ENCODE measurements around the gene ARR3. TPM values are rescaled to one million over a fixed set of nuclear protein-coding genes. Genes with fewer than 3 reads are reported as not detected.

The ARR3 gene
- polyA plus RNA-seq, 1 donor from 2014 or later, result not detected

DNA sequence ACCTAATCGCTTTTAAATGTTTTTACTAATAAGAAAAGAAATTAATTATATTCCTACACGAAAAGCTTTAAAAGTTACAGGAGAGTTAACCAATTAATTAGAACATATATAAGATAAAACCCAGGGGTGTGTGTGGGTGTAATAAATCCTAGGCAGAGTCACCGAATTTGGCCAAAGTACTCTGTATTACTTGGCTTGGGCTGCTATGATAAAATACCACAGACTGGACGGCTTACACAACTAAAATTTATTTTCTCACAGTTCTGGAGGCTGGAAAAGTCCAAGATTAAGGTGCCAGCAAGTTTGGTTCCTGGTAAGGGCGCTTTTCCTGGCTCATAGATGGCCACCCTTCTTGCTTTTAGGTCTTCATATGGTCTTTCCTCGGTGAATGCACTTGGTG, 23.3 kb upstream of the ARR3 start:
- Histone ChIP-seq H3K27ac (ENCODE audit: low read length) (no peak overlapping the region), H3F3A (ENCODE audit: insufficient read depth, low read length, poor library complexity, severe bottlenecking) (no peaks in the 10 kb centered on the region), H3K9me2 (ENCODE audit: insufficient read depth, low read length) (no peaks in the 10 kb centered on the region), H3K9ac (ENCODE audit: low read length) (no peak overlapping the region), H4K20me1 (ENCODE audit: insufficient read depth) (no peaks in the 10 kb centered on the region), H3K4me2 (ENCODE audit: low read length) (no peak overlapping the region), H3K9me3 (ENCODE audit: low read length) (no peaks in the 10 kb centered on the region), H2AFZ (ENCODE audit: low read depth, low read length) (no peak overlapping the region), H3K36me3 (ENCODE audit: insufficient read depth, low read length) (no peaks in the 10 kb centered on the region), H3K4me3 (ENCODE audit: low read length) (no peak overlapping the region), H3K79me2 (replicated peaks; ENCODE audit: insufficient read depth, low read length) (no peaks in the 10 kb centered on the region), H3K27me3 (ENCODE audit: insufficient read depth, low read depth, low read length) (no peaks in the 10 kb centered on the region)
- TF ChIP-seq REST (IDR thresholded peaks at IDR 0.05; ENCODE audit: borderline replicate concordance) (no peak), POLR2AphosphoS5 (IDR thresholded peaks at IDR 0.05) (no peak), EZH2 (IDR thresholded peaks at IDR 0.05; ENCODE audit: borderline replicate concordance, insufficient read depth, low read length, poor library complexity, severe bottlenecking) (no peak), SMC3 (conservative IDR thresholded peaks at IDR 0.05; ENCODE audit: poor library complexity) (no peak), RAD21 (conservative IDR thresholded peaks at IDR 0.05) (no peak), TAF1 (IDR thresholded peaks at IDR 0.05; ENCODE audit: low read depth) (no peak), MXI1 (conservative IDR thresholded peaks at IDR 0.05; ENCODE audit: poor library complexity, severe bottlenecking) (no peak), EP300 (conservative IDR thresholded peaks at IDR 0.05; ENCODE audit: poor library complexity, severe bottlenecking) (no peak)
- TF ChIP-seq, protein P1, sequence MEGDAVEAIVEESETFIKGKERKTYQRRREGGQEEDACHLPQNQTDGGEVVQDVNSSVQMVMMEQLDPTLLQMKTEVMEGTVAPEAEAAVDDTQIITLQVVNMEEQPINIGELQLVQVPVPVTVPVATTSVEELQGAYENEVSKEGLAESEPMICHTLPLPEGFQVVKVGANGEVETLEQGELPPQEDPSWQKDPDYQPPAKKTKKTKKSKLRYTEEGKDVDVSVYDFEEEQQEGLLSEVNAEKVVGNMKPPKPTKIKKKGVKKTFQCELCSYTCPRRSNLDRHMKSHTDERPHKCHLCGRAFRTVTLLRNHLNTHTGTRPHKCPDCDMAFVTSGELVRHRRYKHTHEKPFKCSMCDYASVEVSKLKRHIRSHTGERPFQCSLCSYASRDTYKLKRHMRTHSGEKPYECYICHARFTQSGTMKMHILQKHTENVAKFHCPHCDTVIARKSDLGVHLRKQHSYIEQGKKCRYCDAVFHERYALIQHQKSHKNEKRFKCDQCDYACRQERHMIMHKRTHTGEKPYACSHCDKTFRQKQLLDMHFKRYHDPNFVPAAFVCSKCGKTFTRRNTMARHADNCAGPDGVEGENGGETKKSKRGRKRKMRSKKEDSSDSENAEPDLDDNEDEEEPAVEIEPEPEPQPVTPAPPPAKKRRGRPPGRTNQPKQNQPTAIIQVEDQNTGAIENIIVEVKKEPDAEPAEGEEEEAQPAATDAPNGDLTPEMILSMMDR (IDR thresholded peaks at IDR 0.05; ENCODE audit: poor library complexity, severe bottlenecking), result no peak

GRCh38 chrX:70247252-70247651, 20.9 kb upstream of the ARR3 start:
- Histone ChIP-seq H3K9me2 (ENCODE audit: insufficient read depth, low read length) (no peaks in the 10 kb centered on the region), H3K9me3 (ENCODE audit: low read length) (no peaks in the 10 kb centered on the region), H3K36me3 (ENCODE audit: insufficient read depth, low read length) (no peaks in the 10 kb centered on the region), H4K20me1 (ENCODE audit: insufficient read depth) (no peaks in the 10 kb centered on the region), H2AFZ (ENCODE audit: low read depth, low read length) (no peak overlapping the region), H3F3A (ENCODE audit: insufficient read depth, low read length, poor library complexity, severe bottlenecking) (no peaks in the 10 kb centered on the region), H3K9ac (ENCODE audit: low read length) (no peak overlapping the region), H3K4me2 (ENCODE audit: low read length) (no peak overlapping the region), H3K4me3 (ENCODE audit: low read length) (no peak overlapping the region), H3K27me3 (ENCODE audit: insufficient read depth, low read depth, low read length) (no peaks in the 10 kb centered on the region), H3K27ac (ENCODE audit: low read length) (no peak overlapping the region), H3K79me2 (replicated peaks; ENCODE audit: insufficient read depth, low read length) (no peaks in the 10 kb centered on the region)
- TF ChIP-seq SMC3 (conservative IDR thresholded peaks at IDR 0.05; ENCODE audit: poor library complexity) (no peak), RAD21 (conservative IDR thresholded peaks at IDR 0.05) (no peak), POLR2AphosphoS5 (IDR thresholded peaks at IDR 0.05) (no peak), MXI1 (conservative IDR thresholded peaks at IDR 0.05; ENCODE audit: poor library complexity, severe bottlenecking) (no peak), REST (IDR thresholded peaks at IDR 0.05; ENCODE audit: borderline replicate concordance) (no peak), TAF1 (IDR thresholded peaks at IDR 0.05; ENCODE audit: low read depth) (no peak), EP300 (conservative IDR thresholded peaks at IDR 0.05; ENCODE audit: poor library complexity, severe bottlenecking) (no peak), EZH2 (IDR thresholded peaks at IDR 0.05; ENCODE audit: borderline replicate concordance, insufficient read depth, low read length, poor library complexity, severe bottlenecking) (no peak)
- TF ChIP-seq, protein P1 (IDR thresholded peaks at IDR 0.05; ENCODE audit: poor library complexity, severe bottlenecking), result no peak
